NCI-H128 (cell line): Measurements from ENCODE around the gene CTRB2.
"Not testable (repeated sequence)": the region's sequence is repeated elsewhere in the genome, so short reads cannot be mapped to it uniquely, and the experiment has no call there.

Source experiments
- DNase-seq: peaks from one replicate; lab custom pipeline; 2025; ENCODE audit not compliant: unreplicated experiment; lab: John Stamatoyannopoulos, UW

CTRB2 gene

GRCh38 chr16:75205961-75206748 is 806 bp downstream of the CTRB2 start:
- DNase-seq = not testable (repeated sequence)

DNA sequence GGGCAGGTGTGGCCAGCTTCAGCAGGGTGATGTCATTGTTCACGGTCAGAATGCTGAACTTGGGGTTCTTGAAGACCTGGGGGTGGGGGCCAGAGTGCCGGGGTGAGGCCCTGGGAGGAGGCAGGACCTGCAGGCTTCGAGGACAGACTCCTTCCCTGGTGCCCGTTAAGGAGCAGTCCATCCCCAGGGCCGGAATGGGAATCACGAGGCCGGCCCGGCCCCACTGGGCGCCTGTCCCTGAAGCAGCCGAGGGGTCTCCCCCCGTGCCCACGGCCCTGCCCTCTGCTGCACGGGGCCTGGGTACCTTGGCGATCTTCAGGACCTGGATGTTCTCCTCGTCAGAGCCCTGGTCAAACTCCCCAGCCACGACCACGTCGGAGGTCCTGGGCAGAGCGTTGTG is 1.5 kb downstream of the CTRB2 start:
- not testable (repeated sequence) for DNase-seq

- not testable (repeated sequence) for DNase-seq
These were observed 2.1 kb downstream of the CTRB2 start for GRCh38 chr16:75204905-75205304.

DNA sequence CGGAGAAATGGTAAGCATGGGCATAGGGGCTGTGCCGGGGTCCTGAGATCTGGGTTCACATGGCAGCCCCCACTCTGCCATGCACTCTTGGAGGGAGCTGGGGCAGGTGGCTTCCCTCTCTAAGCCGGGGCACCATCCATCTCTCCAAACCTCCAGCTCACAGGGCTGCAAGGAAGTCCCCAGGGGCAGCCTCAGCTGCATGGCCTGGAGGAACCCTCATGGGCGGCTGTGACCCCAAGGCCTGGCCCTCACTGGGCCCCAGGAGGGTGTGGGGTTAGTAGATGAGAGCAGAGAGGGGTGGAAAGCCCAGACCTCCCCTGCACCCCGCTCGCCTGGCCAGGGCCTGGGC is 2.6 kb downstream of the CTRB2 start:
- no peak for DNase-seq

- DNase-seq = no peak
These were observed 3.1 kb downstream of the CTRB2 start for GRCh38 chr16:75203667-75204409.

DNA sequence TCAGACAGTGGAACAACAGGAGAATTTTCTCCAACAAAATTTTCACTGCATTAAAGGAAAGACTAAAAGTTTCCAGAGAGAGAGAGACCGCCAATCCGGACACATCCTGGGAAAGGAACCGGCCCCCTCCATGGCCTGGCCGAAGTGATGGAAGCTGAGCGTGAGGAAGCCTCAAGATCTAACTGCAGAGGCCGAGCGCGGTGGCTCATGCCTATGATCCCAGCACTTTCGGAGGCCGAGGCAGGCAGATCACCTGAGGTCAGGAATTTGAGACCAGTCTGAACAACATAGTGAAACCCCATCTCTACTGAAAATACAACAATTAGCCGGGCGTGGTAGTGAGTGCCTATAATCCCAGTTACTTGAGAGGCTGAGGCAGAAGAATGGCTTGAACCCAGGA is 3.9 kb downstream of the CTRB2 start:
- no peak for DNase-seq

DNA sequence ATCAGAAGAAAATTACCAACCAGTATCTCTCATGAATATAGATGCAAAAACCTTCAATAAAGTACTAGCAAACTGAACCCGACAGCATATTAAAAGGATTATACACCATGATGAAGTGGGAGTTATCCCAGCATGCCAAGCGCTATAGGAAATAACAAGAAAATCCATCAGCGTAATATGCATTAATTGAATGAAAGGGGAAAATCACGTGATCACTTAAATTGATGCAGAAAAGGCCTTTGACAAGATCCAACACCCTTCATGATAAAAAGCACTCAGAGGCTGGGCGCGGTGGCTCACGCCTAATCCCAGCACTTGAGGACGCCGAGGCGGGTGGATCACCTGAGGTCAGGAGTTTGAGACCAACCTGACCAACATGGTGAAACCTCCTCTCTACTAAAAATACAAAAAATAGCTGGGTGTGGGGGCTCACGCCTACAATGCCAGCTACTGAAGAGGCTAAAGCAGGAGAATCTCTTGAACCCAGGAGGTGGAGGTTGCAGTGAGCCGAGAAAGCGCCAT is 4.8 kb downstream of the CTRB2 start:
- DNase-seq = no peak

GRCh38 chr16:75198135-75198600 is 8.8 kb downstream of the CTRB2 start:
- no peak for DNase-seq

DNA sequence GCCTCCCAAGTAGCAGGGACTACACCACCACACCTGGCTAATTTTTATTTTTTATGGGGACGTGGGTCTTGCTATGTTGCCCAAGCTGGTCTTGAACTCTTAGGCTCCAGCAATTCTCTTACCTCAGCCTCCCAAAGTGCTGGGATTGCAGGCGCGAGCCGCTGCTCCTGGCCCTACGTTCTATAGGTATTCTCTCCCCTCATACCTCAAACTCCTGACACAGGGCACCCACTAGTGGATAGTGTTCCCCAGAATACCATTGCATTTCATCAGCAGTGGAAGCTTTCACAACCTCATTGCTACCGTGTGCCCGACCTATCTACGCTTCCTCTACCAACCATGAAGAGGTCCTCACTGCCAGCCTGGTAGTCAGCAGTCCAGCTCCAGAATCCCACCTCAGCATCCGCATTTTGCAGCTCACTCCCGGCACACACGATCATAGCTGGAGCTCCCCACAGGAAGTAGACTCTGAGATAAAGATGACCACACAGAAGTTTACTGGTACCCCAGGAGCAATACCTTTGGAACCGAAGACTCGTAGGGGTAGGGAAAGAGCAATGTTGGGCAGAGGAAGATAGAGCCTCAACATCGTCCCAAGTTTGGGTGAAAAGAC is 9.3 kb downstream of the CTRB2 start:
- no peak for DNase-seq

DNA sequence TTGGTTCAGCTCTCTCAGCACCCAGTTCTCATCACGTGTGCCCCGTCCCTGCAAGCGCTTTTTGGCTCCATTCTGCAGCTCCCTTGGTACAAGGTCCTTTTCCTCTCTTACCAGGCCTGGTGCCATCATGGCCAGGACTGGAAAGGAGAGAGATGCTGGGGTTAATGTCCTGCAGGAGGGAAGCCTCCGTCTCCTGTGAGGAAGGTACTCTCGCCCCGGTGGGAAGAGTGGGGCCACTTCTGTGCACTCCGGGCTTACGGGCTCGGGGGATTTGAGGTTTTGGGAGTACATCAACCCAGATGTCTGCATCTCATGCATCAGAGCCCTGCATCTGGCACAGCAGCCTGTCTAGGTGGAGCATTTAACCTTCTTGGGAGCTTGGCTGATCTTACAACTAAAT is 10.1 kb downstream of the CTRB2 start:
- no peak for DNase-seq

DNA sequence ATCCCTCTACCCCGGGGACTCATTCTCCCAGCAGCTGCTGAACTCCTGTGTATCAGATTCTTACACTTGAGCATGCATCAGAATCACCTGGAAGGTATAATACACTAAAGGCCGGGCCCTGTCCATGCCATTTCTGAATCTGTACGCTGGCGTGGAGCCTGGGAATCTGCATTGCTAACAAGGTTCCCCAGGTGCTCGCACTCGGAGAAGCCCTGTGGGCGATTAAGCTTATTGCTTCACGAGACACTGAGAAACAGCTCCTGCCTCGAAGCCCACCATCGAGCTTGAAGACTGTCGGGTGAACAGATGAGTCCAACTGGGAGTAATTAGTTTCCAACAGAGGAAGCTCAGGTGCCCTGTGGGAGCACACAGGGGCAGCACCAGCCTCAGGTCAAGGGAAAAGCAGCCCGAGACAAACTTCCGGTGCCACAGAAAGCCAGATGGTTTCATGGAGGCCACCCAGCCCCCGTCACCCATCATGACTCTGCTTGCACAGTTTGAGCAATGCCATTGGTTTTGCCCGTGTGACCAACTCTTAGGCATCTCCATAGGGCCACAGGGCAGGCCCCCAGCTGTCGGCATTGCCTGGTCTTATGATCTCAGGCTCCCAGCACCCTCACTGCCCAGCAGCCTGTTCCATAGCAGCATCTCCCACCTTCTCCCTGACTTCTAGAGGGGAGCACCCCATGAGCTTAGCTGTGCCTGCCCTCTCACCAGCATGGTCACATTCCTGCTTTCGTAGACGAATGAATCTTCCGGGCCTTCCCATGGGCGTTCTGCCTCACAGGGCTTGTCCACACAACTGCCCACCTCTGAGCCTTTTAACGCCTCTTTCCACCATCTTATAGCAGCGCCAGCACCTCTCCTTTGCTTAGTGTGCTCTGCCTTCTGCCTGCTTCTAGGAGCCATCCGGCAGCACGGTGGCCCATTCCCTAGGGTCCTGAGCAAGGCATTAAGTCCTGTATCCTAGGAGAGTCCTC is 10.9 kb downstream of the CTRB2 start:
- no peak for DNase-seq

- no peak for DNase-seq
These were observed 13.1 kb downstream of the CTRB2 start for GRCh38 chr16:75193730-75194444.

DNA sequence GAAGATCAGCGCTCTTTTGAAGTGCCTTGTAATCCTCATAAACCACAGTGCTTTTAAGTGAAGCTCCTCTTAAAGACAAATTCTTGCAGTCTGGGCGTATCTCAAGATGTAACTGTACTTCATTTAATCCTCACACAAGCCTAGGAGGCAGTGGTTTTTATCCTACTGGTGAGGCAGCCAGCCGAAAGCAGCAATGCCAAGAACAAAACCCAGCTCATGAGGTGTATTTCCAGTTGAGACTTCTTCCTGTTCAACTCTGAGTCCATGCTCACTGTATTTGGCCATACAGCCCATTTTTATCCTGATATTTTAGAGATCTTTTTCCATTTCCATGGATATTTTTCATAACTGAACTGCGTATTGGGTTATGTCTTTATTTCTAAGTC is 13.7 kb downstream of the CTRB2 start:
- DNase-seq = no peak

- DNase-seq = no peak
These were observed 14.2 kb downstream of the CTRB2 start for GRCh38 chr16:75192606-75193264.

DNA sequence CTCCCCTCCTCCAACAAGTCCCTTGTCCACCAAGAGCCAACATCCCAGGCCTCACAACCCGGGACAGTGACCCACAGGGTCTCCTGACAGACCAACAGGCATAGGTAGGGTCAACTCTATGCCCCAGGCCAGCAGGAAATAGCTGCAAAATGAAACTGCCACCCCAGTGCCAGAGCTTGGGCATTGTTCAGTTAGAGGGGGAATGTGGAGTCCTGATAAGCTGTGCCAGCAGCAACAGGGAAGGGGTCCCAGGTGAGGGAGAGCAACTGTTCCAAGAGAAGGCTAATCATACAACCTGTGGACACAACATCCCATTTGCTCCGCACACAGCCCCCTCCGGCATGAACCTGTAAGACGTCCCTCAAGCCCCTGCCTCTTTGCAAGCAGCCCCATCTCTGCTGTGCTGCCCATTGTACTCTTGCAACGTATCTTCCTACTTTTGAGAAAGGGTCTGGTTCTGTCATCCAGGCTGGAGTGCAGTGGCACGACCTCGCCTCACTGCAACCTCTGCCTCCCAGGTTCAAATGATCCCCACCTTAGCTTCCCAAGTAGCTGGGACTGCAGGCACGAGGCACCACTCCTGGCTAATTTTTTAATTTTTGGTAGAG is 17.2 kb downstream of the CTRB2 start:
- DNase-seq = no peak

DNA sequence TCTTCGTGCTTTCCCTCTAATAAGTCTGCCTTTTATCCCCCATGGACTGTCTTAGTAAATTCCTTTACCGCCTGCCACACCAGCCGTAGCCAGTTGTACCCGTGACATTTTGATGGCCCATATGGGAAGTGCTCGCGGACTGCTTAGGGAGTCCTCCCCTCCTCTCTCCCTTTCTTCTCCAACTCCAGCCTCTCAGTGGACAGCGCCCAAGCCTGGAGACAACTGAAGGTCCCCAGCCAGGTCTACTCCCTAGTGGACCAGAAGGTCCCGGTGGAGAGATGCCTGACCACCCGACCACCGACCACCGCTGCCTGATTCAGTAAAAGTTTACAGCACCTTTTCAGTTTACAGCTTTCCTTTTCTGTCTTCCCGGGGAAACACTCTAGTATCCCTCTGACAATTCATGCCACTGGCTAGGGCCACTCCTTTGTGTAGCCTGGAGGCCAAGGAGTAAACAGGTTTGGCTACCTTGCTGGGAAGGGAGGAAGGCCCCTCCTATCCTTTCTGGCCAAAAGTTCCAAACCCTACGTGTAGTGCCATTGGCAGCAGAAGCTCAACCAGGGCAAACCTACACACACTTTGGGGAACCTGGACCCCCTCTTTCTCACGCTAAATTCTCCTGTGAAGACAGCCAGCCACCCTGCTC is 18.0 kb downstream of the CTRB2 start:
- no peak for DNase-seq

GRCh38 chr16:75181630-75182029 is 25.3 kb downstream of the CTRB2 start:
- DNase-seq = no peak

DNA sequence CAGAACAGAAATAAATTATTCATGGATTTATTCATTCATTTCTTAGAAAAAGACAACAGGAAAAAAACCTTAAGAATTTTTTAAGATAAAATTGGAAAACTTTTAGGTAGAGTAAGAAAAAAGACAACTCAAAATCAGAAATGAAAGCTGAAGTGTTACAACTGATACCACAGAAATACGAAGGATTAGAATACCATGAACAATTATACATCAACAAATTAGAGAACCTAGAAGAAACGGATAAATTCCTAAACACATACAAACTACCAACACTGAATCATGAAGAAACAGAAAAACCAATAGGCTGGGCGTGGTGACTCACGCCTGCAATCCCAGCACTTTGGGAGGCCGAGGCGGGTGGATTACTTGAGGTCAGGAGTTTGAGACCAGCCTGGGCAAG is 27.8 kb downstream of the CTRB2 start:
- DNase-seq = no peak

GRCh38 chr16:75176926-75177325 is 30.0 kb downstream of the CTRB2 start:
- no peak for DNase-seq
